Ascending aorta (tissue), 2 donors: ENCODE results near the gene DEPDC5. TPM values are rescaled to one million over a fixed set of nuclear protein-coding genes. Genes with fewer than 3 reads are reported as not detected.

Source experiments
- DNase-seq, 2 donors: peaks; one replicate each; pipeline ENCODE4 v3.0.0-alpha.2; 2019; ENCODE audit warnings: low spot score in 2 of 2
- H3K27ac ChIP-seq, 2 donors: fragments of 200-600 bp; sonication (generic); one replicate each; pipeline ENCODE4 v1.5.1; 2016 to 2017; ENCODE audit warnings: mild to moderate bottlenecking in 1 of 2
- H3K27me3 ChIP-seq: fragments of 200-600 bp; sonication (generic); one replicate; pipeline ENCODE4 v1.5.1; 2017
- H3K36me3 ChIP-seq, 2 donors: fragments of 200-600 bp; sonication (generic); one replicate each; pipeline ENCODE4 v1.5.1; 2016
- H3K4me1 ChIP-seq, 2 donors: fragments of 200-600 bp; sonication (generic); one replicate each; pipeline ENCODE4 v1.5.1; 2016 to 2017; ENCODE audit warnings: mild to moderate bottlenecking in 1 of 2
- H3K4me3 ChIP-seq, 2 donors: fragments of 200-600 bp; sonication (generic); one replicate each; pipeline ENCODE4 v1.5.1; 2016 to 2017; ENCODE audit warnings: mild to moderate bottlenecking in 1 of 2
- H3K9me3 ChIP-seq, 2 donors: fragments of 200-600 bp; sonication (generic); one replicate each; pipeline ENCODE4 v1.5.1; 2016
- intact Hi-C: fragments of 100-400 bp; cut with DNase I; formaldehyde crosslinking; loops from one replicate; pipeline ENCODE4 v1.15.1; 2023
- total RNA-seq: library from RNA; depleted of rRNA; stranded (reverse); fragments of >200 nt; gene quantifications from one replicate; pipeline ENCODE4 v1.1.0, GENCODE V29; 2016
- TF ChIP-seq, protein P1 (sequence below), 3 experiments: fragments of 200-600 bp in 2 of 3; fragments of 450-650 bp in 1 of 3; sonication (generic) in 2 of 3; IDR thresholded peaks; one replicate each; pipeline ENCODE4 v1.5.1; 2016 to 2019; ENCODE audit warnings: antibody characterized with exemption in 3 of 3, mild to moderate bottlenecking in 1 of 3, moderate library complexity in 1 of 3

The DEPDC5 gene
- total RNA-seq, 1 donor from 2014 or later: 5.2 TPM

DNA sequence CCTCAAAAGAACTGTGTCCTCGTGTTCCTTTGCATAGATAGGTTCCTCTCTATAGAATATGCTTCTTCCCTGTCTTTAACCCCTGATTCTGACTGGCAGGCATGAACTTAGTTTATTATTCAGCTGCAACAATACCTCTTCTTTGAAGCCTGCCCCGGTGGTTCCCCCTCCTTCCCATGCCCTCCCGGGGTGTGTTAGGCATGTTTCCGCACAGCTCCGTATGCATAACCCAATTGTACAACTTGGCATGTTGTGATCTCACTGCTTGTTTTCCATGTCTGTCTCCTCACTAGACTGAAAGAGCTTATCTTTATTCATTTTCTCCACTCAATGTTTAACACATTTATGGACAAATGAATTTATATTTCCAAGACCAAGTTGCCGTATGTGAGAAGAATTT lies 72.6 kb downstream of the DEPDC5 start:
- intact Hi-C loops: no loop called here
- no peak for DNase-seq
- no peak overlapping the region for H3K4me3 ChIP-seq
- no peaks in the 10 kb centered on the region for H3K9me3 ChIP-seq
- peaks cover 30 to 51% of the 10 kb centered on the region in 2 donors for H3K36me3 ChIP-seq
- TF ChIP-seq, protein P1, sequence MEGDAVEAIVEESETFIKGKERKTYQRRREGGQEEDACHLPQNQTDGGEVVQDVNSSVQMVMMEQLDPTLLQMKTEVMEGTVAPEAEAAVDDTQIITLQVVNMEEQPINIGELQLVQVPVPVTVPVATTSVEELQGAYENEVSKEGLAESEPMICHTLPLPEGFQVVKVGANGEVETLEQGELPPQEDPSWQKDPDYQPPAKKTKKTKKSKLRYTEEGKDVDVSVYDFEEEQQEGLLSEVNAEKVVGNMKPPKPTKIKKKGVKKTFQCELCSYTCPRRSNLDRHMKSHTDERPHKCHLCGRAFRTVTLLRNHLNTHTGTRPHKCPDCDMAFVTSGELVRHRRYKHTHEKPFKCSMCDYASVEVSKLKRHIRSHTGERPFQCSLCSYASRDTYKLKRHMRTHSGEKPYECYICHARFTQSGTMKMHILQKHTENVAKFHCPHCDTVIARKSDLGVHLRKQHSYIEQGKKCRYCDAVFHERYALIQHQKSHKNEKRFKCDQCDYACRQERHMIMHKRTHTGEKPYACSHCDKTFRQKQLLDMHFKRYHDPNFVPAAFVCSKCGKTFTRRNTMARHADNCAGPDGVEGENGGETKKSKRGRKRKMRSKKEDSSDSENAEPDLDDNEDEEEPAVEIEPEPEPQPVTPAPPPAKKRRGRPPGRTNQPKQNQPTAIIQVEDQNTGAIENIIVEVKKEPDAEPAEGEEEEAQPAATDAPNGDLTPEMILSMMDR (IDR thresholded peaks at IDR 0.05): no peak
- H3K27ac ChIP-seq: no peak overlapping the region
- H3K27me3 ChIP-seq: no peaks in the 10 kb centered on the region
- H3K4me1 ChIP-seq: no peaks in the 10 kb centered on the region

DNA sequence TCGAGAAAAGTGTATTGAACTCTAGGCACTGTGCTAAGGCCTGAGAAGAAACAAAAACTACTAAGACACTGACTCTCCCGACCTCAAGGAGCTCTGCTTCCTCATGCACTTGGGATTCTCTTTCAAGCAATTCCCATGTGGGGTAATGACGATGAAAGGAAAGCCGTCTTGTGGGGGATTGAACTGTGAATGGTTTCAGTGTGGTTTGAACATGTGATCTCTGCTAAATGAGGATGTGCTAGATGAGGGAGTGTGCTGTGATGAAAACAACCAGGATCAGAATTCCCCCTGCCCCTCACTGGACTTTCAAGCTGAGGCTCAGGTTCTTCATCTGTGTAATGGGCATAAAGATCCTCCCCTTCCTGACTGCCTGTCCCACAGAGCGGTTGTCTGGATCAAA lies 74.9 kb downstream of the DEPDC5 start:
- no peaks in the 10 kb centered on the region for H3K4me1 ChIP-seq
- DNase-seq: no peak
- H3K9me3 ChIP-seq: no peaks in the 10 kb centered on the region
- intact Hi-C loops: no loop called here
- H3K4me3 ChIP-seq: no peak overlapping the region
- TF ChIP-seq, protein P1 (IDR thresholded peaks at IDR 0.05): no peak
- no peak overlapping the region for H3K27ac ChIP-seq
- peaks cover 14 to 29% of the 10 kb centered on the region in 2 donors for H3K36me3 ChIP-seq
- H3K27me3 ChIP-seq: no peaks in the 10 kb centered on the region

- Histone ChIP-seq H3K9me3 (no peaks in the 10 kb centered on the region), H3K27me3 (no peaks in the 10 kb centered on the region), H3K4me1 (no peaks in the 10 kb centered on the region), H3K4me3 (no peak overlapping the region), H3K36me3 (peaks cover 14 to 28% of the 10 kb centered on the region in 2 donors), H3K27ac (no peak overlapping the region)
- no peak for DNase-seq
- intact Hi-C loops: no loop called here
- TF ChIP-seq, protein P1 (IDR thresholded peaks at IDR 0.05): no peak
Observed at GRCh38 chr22:31829505-31829904, 75.7 kb downstream of the DEPDC5 start.

- H3K36me3 ChIP-seq: peaks cover 12 to 31% of the 10 kb centered on the region in 2 donors
- DNase-seq: no peak
- no peak overlapping the region for H3K4me3 ChIP-seq
- intact Hi-C loops: no loop called here
- no peaks in the 10 kb centered on the region for H3K9me3 ChIP-seq
- H3K4me1 ChIP-seq: no peaks in the 10 kb centered on the region
- TF ChIP-seq, protein P1 (IDR thresholded peaks at IDR 0.05): no peak
- H3K27ac ChIP-seq: no peak overlapping the region
- no peaks in the 10 kb centered on the region for H3K27me3 ChIP-seq
Observed at GRCh38 chr22:31830721-31831070, 76.9 kb downstream of the DEPDC5 start.

- H3K27me3 ChIP-seq: no peaks in the 10 kb centered on the region
- no peak for DNase-seq
- H3K4me3 ChIP-seq: no peak overlapping the region
- peaks cover 30 to 36% of the 10 kb centered on the region in 2 donors for H3K36me3 ChIP-seq
- intact Hi-C loops: no loop called here
- no peaks in the 10 kb centered on the region for H3K4me1 ChIP-seq
- no peak overlapping the region for H3K27ac ChIP-seq
- no peaks in the 10 kb centered on the region for H3K9me3 ChIP-seq
- TF ChIP-seq, protein P1 (IDR thresholded peaks at IDR 0.05): no peak
Observed at GRCh38 chr22:31833930-31834329, 80.1 kb downstream of the DEPDC5 start.

GRCh38 chr22:31836010-31836409 lies 82.2 kb downstream of the DEPDC5 start:
- intact Hi-C loops: no loop called here

More at GRCh38 chr22:31836010-31836409, 82.2 kb downstream of the DEPDC5 start:
- Histone ChIP-seq H3K27ac (no peak overlapping the region), H3K4me3 (no peak overlapping the region), H3K9me3 (no peaks in the 10 kb centered on the region), H3K27me3 (no peaks in the 10 kb centered on the region), H3K4me1 (no peaks in the 10 kb centered on the region), H3K36me3 (peaks cover 46 to 49% of the 10 kb centered on the region in 2 donors)
- TF ChIP-seq, protein P1 (IDR thresholded peaks at IDR 0.05): no peak
- no peak for DNase-seq
